Panc1 (cell line): ENCODE data around the gene NFYC. TPM values are rescaled to one million over a fixed set of nuclear protein-coding genes. Genes with fewer than 3 reads are reported as not detected.

ENCODE experiments used
- ATAC-seq: fragments of 200-7000 bp; cut with Tn5 transposase; 2 replicates; pipeline ENCODE4 v1.9.1; 2020; ENCODE audit warnings: mild to moderate bottlenecking, moderate library complexity
- BruUV-seq: library from RNA; stranded (reverse); fragments of 400-500 nt; replicated peaks from 2 replicates; lab custom pipeline; 2021; lab: Mats Ljungman, UMichigan
- CTCF ChIA-PET: fragments of 300-600 bp; sonication (Branson Sonifier 250); formaldehyde crosslinking; loops from one replicate; lab custom pipeline; 2022; ENCODE audit warnings: antibody characterized with exemption; lab: Charles Lee
- POLR2A ChIA-PET: fragments of 300-600 bp; sonication (Branson Sonifier 250); formaldehyde crosslinking; loops from one replicate; lab custom pipeline; 2022; ENCODE audit warnings: antibody characterized with exemption; lab: Charles Lee
- DNase-seq: peaks from one replicate; pipeline ENCODE4 v3.0.0-alpha.2; 2010; ENCODE audit warnings: low read depth, low spot score
- H3K27ac ChIP-seq: 2 replicates; pipeline ENCODE4 v1.5.1; 2011; ENCODE audit warnings: mild to moderate bottlenecking, low read length, inconsistent platforms
- H3K27me3 ChIP-seq: fragments of 200-500 bp; sonication (Bioruptor generic); 2 replicates; pipeline ENCODE4 v1.6.0; 2014; ENCODE audit warnings: low read length, inconsistent platforms; ENCODE audit not compliant: control insufficient read depth, insufficient read depth
- H3K36me3 ChIP-seq: fragments of 200-500 bp; sonication (Bioruptor generic); 2 replicates; pipeline ENCODE4 v1.5.1; 2014; ENCODE audit warnings: inconsistent platforms, mild to moderate bottlenecking, low read length, moderate library complexity; ENCODE audit not compliant: control insufficient read depth, insufficient read depth
- H3K4me1 ChIP-seq: 2 replicates; pipeline ENCODE4 v1.5.1; 2011; ENCODE audit warnings: inconsistent platforms, mild to moderate bottlenecking, low read length, moderate library complexity; ENCODE audit not compliant: control insufficient read depth, insufficient read depth
- H3K4me3 ChIP-seq, 2 experiments: 2 replicates each; pipeline ENCODE4 v1.5.1; 2011 to 2012; ENCODE audit warnings: low read depth in 2 of 2, low read length in 2 of 2, mild to moderate bottlenecking in 2 of 2, inconsistent platforms in 1 of 2, moderate library complexity in 1 of 2
- H3K9me3 ChIP-seq: fragments of 200-500 bp; sonication (Bioruptor generic); 2 replicates; pipeline ENCODE4 v1.5.1; 2014; ENCODE audit warnings: low read depth, mild to moderate bottlenecking, inconsistent platforms, low read length, moderate library complexity; ENCODE audit not compliant: control insufficient read depth, insufficient read depth
- POLR2AphosphoS5 ChIP-seq: IDR thresholded peaks from 2 replicates; pipeline ENCODE4 v1.6.1; 2012; ENCODE audit warnings: mild to moderate bottlenecking, low read depth, low read length, moderate library complexity
- SIN3A ChIP-seq: IDR thresholded peaks from 2 replicates; pipeline ENCODE4 v1.6.1; 2012; ENCODE audit warnings: low read depth, mild to moderate bottlenecking, low read length, moderate library complexity, borderline replicate concordance; ENCODE audit not compliant: insufficient read depth
- TCF7L2 ChIP-seq: IDR thresholded peaks from 2 replicates; pipeline ENCODE4 v1.6.1; 2011; ENCODE audit warnings: mild to moderate bottlenecking, low read depth, low read length, inconsistent platforms
- in situ Hi-C: cut with HindIII; loops from 2 replicates; pipeline ENCODE4 v1.10.0; 2016; ENCODE audit warnings: low sequenced_read_pairs, low pct_unique_long_range_greater_than_20kb
- intact Hi-C: fragments of 100-400 bp; cut with micrococcal nuclease; formaldehyde crosslinking; loops from one replicate; pipeline ENCODE4 v1.10.0; 2022; ENCODE audit not compliant: unreplicated experiment
- total RNA-seq: library from RNA; stranded (reverse); gene quantifications from one replicate; pipeline ENCODE4 v1.2.1, GENCODE V29; 2021; ENCODE audit not compliant: unreplicated experiment
- TF ChIP-seq, protein P1 (sequence below): fragments of 450-650 bp; IDR thresholded peaks from 2 replicates; pipeline ENCODE4 v1.5.1; 2017; ENCODE audit warnings: mild to moderate bottlenecking
- TF ChIP-seq, protein P2 (sequence below), 2 experiments: IDR thresholded peaks; 2 replicates each; pipeline ENCODE4 v1.6.1; 2011 to 2012; ENCODE audit warnings: low read depth in 2 of 2, control low read depth in 1 of 2, low read length in 1 of 2, mild to moderate bottlenecking in 1 of 2, moderate library complexity in 1 of 2; ENCODE audit not compliant: insufficient read depth in 1 of 2

Gene NFYC
- total RNA-seq, 1 experiment from 2014 or later = 81.9 TPM

- TF ChIP-seq SIN3A = no peak
Measured at GRCh38 chr1:40806731-40807695, 115.5 kb downstream of the NFYC start (continued).

DNA sequence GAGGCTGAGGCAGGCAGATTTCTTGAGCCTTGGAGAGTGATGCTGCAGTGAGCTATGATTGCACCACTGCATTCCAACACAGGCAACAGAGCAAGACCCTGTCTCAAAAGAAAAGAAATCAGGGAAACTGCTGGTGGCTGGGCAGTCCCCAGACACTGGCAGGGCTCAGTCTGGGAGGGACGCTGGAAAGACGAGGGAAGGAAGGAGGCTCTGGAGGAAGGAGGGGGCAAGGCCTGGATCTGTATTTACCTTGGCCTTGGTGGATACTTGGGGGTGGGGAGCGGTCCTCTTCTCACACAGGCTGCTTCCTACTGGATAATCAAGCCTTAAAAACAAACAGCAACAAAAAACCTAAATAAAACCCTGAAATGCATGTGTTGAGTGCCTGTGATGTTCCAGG lies 116.5 kb downstream of the NFYC start:
- Histone ChIP-seq H3K4me3 (no peak overlapping the region), H3K4me1 (no peaks in the 10 kb centered on the region; the same call in 1 of the 2 replicates), H3K27ac (no peak overlapping the region), H3K36me3 (no peaks in the 10 kb centered on the region), H3K9me3 (no peaks in the 10 kb centered on the region), H3K27me3 (no peaks in the 10 kb centered on the region)
- BruUV-seq = no TSS peak
- in situ Hi-C loops (no loop called here), intact Hi-C loops (no loop called here)
- DNase-seq (no peak), ATAC-seq (no peak)
- ChIA-PET CTCF (no interaction called here), POLR2A (no interaction called here)
- TF ChIP-seq, protein P1, sequence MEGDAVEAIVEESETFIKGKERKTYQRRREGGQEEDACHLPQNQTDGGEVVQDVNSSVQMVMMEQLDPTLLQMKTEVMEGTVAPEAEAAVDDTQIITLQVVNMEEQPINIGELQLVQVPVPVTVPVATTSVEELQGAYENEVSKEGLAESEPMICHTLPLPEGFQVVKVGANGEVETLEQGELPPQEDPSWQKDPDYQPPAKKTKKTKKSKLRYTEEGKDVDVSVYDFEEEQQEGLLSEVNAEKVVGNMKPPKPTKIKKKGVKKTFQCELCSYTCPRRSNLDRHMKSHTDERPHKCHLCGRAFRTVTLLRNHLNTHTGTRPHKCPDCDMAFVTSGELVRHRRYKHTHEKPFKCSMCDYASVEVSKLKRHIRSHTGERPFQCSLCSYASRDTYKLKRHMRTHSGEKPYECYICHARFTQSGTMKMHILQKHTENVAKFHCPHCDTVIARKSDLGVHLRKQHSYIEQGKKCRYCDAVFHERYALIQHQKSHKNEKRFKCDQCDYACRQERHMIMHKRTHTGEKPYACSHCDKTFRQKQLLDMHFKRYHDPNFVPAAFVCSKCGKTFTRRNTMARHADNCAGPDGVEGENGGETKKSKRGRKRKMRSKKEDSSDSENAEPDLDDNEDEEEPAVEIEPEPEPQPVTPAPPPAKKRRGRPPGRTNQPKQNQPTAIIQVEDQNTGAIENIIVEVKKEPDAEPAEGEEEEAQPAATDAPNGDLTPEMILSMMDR = no peak
- TF ChIP-seq POLR2AphosphoS5 (no peak), TCF7L2 (no peak), SIN3A (no peak)
- TF ChIP-seq, protein P2, sequence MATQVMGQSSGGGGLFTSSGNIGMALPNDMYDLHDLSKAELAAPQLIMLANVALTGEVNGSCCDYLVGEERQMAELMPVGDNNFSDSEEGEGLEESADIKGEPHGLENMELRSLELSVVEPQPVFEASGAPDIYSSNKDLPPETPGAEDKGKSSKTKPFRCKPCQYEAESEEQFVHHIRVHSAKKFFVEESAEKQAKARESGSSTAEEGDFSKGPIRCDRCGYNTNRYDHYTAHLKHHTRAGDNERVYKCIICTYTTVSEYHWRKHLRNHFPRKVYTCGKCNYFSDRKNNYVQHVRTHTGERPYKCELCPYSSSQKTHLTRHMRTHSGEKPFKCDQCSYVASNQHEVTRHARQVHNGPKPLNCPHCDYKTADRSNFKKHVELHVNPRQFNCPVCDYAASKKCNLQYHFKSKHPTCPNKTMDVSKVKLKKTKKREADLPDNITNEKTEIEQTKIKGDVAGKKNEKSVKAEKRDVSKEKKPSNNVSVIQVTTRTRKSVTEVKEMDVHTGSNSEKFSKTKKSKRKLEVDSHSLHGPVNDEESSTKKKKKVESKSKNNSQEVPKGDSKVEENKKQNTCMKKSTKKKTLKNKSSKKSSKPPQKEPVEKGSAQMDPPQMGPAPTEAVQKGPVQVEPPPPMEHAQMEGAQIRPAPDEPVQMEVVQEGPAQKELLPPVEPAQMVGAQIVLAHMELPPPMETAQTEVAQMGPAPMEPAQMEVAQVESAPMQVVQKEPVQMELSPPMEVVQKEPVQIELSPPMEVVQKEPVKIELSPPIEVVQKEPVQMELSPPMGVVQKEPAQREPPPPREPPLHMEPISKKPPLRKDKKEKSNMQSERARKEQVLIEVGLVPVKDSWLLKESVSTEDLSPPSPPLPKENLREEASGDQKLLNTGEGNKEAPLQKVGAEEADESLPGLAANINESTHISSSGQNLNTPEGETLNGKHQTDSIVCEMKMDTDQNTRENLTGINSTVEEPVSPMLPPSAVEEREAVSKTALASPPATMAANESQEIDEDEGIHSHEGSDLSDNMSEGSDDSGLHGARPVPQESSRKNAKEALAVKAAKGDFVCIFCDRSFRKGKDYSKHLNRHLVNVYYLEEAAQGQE (IDR thresholded peaks at IDR 0.05; ENCODE audit: insufficient read depth in 1 of 2, low read depth in 2 of 2, low read length in 1 of 2) = no peak

- H3K36me3 ChIP-seq = no peaks in the 10 kb centered on the region
- H3K27ac ChIP-seq = no peak overlapping the region
- in situ Hi-C loops (no loop called here), intact Hi-C loops (no loop called here)
- no peak overlapping the region for H3K4me3 ChIP-seq
- BruUV-seq = no TSS peak
- CTCF ChIA-PET = no interaction called here
- no peak for ATAC-seq
- H3K9me3 ChIP-seq = no peaks in the 10 kb centered on the region
- DNase-seq = no peak
- TF ChIP-seq, protein P2 (IDR thresholded peaks at IDR 0.05; ENCODE audit: insufficient read depth in 1 of 2, low read depth in 2 of 2, low read length in 1 of 2) = no peak
- TF ChIP-seq, protein P1 = no peak
- TF ChIP-seq TCF7L2 (no peak), SIN3A (no peak)
- H3K27me3 ChIP-seq = no peaks in the 10 kb centered on the region
- POLR2A ChIA-PET = no interaction called here
- H3K4me1 ChIP-seq = no peaks in the 10 kb centered on the region; the same call in 1 of the 2 replicates
Measured at GRCh38 chr1:40808444-40808843, 116.9 kb downstream of the NFYC start.
